ENCODE data around the gene SLC35G3. TPM values are rescaled to one million over a fixed set of nuclear protein-coding genes. Genes with fewer than 3 reads are reported as not detected.

SLC35G3 gene
- total and polyA plus RNA-seq, 2 of the 4 experiments (the other 2 are of a cell fraction): not detected

- in situ Hi-C loops (cut with MboI; ENCODE audit: low sequenced_read_pairs): no loop called here
- no peak overlapping the region for H3K4me3 ChIP-seq (ENCODE audit: insufficient read depth, low read depth, low read length)
These were observed 44.3 kb downstream of the SLC35G3 start for GRCh38 chr17:35149941-35150340.

More at GRCh38 chr17:35149941-35150340, 44.3 kb downstream of the SLC35G3 start:
- no peaks in the 10 kb centered on the region for H3K9me3 ChIP-seq (ENCODE audit: control insufficient read depth, insufficient read depth, low read length)
- WGBS, 2 experiments (ENCODE audit: extremely low coverage in 2 of 2, insufficient read length in 1 of 2): no CpG with 5 or more reads among the region's 11 CpGs
- BruUV-seq (replicated peaks): no TSS peak
- H3K9ac ChIP-seq (ENCODE audit: low read depth, low read length): no peak overlapping the region
- no peak overlapping the region for H3K4me2 ChIP-seq (ENCODE audit: low read depth, low read length)
- dilution Hi-C loops (cut with HindIII; ENCODE audit: low sequenced_read_pairs, unreplicated experiment): no loop called here
- POLR2A ChIA-PET (ENCODE audit: unreplicated experiment): no interaction called here
- TF ChIP-seq RFX5 (IDR thresholded peaks at IDR 0.05; ENCODE audit: low read depth, low read length) (no peak), MAZ (IDR thresholded peaks at IDR 0.05; ENCODE audit: borderline replicate concordance, low read depth, low read length) (no peak), USF2 (IDR thresholded peaks at IDR 0.05; ENCODE audit: low read depth, low read length) (no peak), CTCF (conservative IDR thresholded peaks at IDR 0.05; ENCODE audit: low read depth, low read length) (no peak), FOS (IDR thresholded peaks at IDR 0.05; ENCODE audit: low read depth, low read length) (no peak), NFE2L2 (IDR thresholded peaks at IDR 0.05; ENCODE audit: low read depth, low read length) (no peak), CHD1 (IDR thresholded peaks at IDR 0.05; ENCODE audit: low read depth, low read length) (no peak), RAD21 (IDR thresholded peaks at IDR 0.05; ENCODE audit: low read length) (no peak), MAFK (IDR thresholded peaks at IDR 0.05; ENCODE audit: low read depth, low read length) (no peak), ELK1 (IDR thresholded peaks at IDR 0.05; ENCODE audit: borderline replicate concordance, low read depth, low read length) (no peak), MXI1 (IDR thresholded peaks at IDR 0.05; ENCODE audit: borderline replicate concordance, low read depth, low read length) (no peak), POLR2A (IDR thresholded peaks at IDR 0.05; ENCODE audit: low read depth, low read length) (no peak), CEBPB (IDR thresholded peaks at IDR 0.05; ENCODE audit: low read depth, low read length) (no peak)
- intact Hi-C loops (cut with micrococcal nuclease): no loop called here
- no peak overlapping the region for H2BK20ac ChIP-seq (ENCODE audit: low read depth, low read length)
- DNase-seq (no peak), ATAC-seq (ENCODE audit: low read depth) (no peak)
- no peak overlapping the region for H4K5ac ChIP-seq (ENCODE audit: low read depth, low read length)
- H2AK5ac ChIP-seq (ENCODE audit: low read depth, low read length): no peak overlapping the region
- H3K36me3 ChIP-seq (ENCODE audit: control insufficient read depth, insufficient read depth, low read length): no peaks in the 10 kb centered on the region
- H3K56ac ChIP-seq (ENCODE audit: extremely low read depth, insufficient read depth, low read length): no peak overlapping the region
- H4K8ac ChIP-seq (ENCODE audit: low read depth in 2 of 2, low read length in 2 of 2): no peak overlapping the region
- H3K9me1 ChIP-seq (ENCODE audit: insufficient read depth, low read length): no peaks in the 10 kb centered on the region
- H2AFZ ChIP-seq (replicated peaks; ENCODE audit: low read length, poor library complexity): no peak overlapping the region
- CTCF ChIA-PET: no interaction called here
- no peak overlapping the region for H2BK15ac ChIP-seq (ENCODE audit: low read depth, low read length)
- no peaks in the 10 kb centered on the region for H3K79me1 ChIP-seq (ENCODE audit: low read depth in 1 of 2, low read length in 2 of 2)
- no peak overlapping the region for H3K27ac ChIP-seq (ENCODE audit: insufficient read depth, low read length)
- no peak overlapping the region for H3K23ac ChIP-seq (ENCODE audit: low read depth, low read length)
- H4K91ac ChIP-seq (ENCODE audit: insufficient read depth, low read depth, low read length): no peak overlapping the region
- no peak overlapping the region for H2AK9ac ChIP-seq (replicated peaks; ENCODE audit: low read depth, low read length, poor library complexity)
- peaks cover 39% of the 10 kb centered on the region for H3K27me3 ChIP-seq (ENCODE audit: control insufficient read depth, insufficient read depth, low read length)
- H2BK120ac ChIP-seq (ENCODE audit: low read depth, low read length): no peak overlapping the region
- no peaks in the 10 kb centered on the region for H3K4me1 ChIP-seq (ENCODE audit: control insufficient read depth, insufficient read depth, low read length)
- no peak overlapping the region for H2BK5ac ChIP-seq (ENCODE audit: low read depth, low read length, poor library complexity, severe bottlenecking)
- H3K14ac ChIP-seq (replicated peaks; ENCODE audit: low read depth, low read length): no peak overlapping the region
- no peaks in the 10 kb centered on the region for H4K20me1 ChIP-seq (ENCODE audit: insufficient read depth, low read length)
- no peak overlapping the region for H3K4ac ChIP-seq (ENCODE audit: low read depth, low read length)
- H3K18ac ChIP-seq (ENCODE audit: low read depth, low read length): no peak overlapping the region
